EH (cell line): Measurements from ENCODE around the gene TDRD9.

Source experiments
- DNase-seq: peaks from one replicate; pipeline ENCODE4 v3.0.0-alpha.2; 2015; ENCODE audit warnings: low read depth

Gene TDRD9

GRCh38 chr14:103994535-103995184 is 66.4 kb downstream of the TDRD9 start:
- DNase-seq = no peak

DNA sequence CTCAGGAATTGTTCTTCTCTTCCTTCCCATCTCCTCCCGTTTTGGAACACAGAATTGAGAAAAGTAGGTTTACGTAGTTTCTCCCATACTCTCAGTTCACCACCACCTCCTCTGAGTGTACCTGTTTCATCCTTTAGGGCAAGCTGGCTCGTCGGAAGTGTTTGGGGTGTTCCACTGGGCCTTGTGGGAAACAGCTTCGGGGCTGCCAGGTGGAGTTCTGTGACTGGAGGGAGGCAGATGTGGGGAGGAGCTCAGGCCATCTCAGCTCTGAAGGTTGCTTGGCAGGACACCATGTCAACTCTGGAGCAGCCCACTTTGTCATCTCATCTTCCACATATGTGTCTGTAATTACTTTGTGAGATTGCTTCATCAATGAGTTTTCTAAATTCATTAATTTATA is 67.6 kb downstream of the TDRD9 start:
- no peak for DNase-seq

GRCh38 chr14:103997391-103997790 is 69.1 kb downstream of the TDRD9 start:
- DNase-seq = no peak

GRCh38 chr14:103998027-103998426 is 69.8 kb downstream of the TDRD9 start:
- DNase-seq = no peak

- no peak for DNase-seq
Measured at GRCh38 chr14:103999795-104000440, 71.7 kb downstream of the TDRD9 start.

GRCh38 chr14:104001003-104001402 is 72.7 kb downstream of the TDRD9 start:
- DNase-seq = no peak

- no peak for DNase-seq
Measured at GRCh38 chr14:104003616-104004015, 75.4 kb downstream of the TDRD9 start.

GRCh38 chr14:104004849-104005248 is 76.6 kb downstream of the TDRD9 start:
- no peak for DNase-seq

DNA sequence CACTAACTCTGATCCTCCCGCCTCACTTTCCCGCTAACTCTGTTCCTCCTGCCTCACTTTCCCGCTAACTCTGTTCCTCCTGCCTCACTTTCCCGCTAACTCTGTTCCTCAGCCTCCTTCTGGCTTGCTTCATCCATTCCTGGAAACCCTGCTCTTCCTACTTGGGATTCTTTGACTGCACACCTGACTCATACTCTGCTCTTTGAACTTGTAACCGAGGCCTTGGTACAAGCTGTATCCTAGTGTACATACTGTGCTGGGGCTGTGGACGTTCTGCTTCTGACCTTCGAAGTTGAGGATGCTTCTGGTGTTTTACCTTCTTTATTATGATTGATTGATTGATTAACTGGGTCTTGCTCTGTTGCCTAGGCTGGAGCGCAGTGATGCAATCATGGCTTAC is 77.2 kb downstream of the TDRD9 start:
- DNase-seq = no peak

GRCh38 chr14:104007121-104007520 is 78.9 kb downstream of the TDRD9 start:
- DNase-seq = no peak

DNA sequence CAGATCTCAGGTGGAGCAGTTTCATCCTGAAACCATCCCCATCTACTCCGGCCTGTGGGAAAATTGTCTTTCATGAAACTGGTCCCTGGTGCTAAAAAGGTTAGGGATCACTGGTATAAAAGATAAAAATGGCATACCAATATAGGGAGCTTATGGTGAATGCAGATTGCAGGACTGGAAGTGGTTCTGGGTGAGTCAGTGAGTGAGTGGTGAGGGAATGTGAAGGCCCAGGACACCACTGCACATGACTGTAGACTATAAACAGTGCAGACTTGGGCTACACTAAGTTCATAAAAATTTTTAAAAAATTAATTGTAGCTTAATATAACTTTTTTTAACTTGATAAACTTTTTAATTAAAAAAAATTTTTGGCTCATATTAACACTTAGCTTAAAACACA is 81.0 kb downstream of the TDRD9 start:
- no peak for DNase-seq

- no peak for DNase-seq
Measured at GRCh38 chr14:104011824-104012517, 83.7 kb downstream of the TDRD9 start.

- no peak for DNase-seq
Measured at GRCh38 chr14:104014764-104015163, 86.5 kb downstream of the TDRD9 start.

- DNase-seq = peak; percentile 4
Measured at GRCh38 chr14:104016873-104017650, 88.8 kb downstream of the TDRD9 start.

- DNase-seq = no peak
Measured at GRCh38 chr14:104019029-104019428, 90.8 kb downstream of the TDRD9 start.

DNA sequence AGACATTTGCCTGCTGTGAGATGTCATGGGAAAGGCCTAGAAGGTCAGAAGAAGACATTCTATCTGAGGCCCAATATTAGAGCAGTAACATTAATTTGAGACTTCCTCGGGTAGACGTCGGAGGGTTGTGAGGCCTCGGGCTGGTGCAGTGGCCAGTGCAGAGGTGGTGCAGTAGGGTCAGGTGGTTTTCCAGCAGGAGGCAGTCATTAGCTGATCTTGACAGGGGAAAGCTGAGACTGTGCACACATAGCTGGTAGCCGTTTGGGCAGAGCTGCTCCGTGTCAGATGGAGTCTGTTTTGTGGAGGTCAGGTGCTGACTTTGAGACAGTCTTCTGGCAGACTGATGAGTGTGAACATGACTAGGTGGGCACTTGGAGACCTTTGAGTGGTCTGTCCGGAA is 91.5 kb downstream of the TDRD9 start:
- no peak for DNase-seq

DNA sequence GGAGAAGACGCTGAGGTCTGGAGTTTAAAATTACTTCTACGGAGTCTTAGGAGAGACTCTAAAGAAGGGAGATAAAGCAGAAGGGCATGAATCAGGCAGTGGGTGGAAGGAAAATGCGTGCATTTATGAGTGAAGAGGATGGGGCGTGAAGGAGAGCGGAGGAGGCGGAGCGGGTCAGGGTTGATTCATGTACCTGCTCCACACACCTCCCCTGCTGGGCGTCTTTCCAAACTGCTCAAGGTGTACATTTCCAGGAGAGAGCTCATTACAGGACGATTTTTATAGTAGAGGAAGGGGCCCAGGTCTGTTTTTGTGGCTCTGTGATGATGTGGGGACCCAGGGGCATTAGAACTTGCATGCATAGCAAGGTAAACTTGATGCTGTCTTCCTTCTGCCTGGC is 92.2 kb downstream of the TDRD9 start:
- DNase-seq = no peak

DNA sequence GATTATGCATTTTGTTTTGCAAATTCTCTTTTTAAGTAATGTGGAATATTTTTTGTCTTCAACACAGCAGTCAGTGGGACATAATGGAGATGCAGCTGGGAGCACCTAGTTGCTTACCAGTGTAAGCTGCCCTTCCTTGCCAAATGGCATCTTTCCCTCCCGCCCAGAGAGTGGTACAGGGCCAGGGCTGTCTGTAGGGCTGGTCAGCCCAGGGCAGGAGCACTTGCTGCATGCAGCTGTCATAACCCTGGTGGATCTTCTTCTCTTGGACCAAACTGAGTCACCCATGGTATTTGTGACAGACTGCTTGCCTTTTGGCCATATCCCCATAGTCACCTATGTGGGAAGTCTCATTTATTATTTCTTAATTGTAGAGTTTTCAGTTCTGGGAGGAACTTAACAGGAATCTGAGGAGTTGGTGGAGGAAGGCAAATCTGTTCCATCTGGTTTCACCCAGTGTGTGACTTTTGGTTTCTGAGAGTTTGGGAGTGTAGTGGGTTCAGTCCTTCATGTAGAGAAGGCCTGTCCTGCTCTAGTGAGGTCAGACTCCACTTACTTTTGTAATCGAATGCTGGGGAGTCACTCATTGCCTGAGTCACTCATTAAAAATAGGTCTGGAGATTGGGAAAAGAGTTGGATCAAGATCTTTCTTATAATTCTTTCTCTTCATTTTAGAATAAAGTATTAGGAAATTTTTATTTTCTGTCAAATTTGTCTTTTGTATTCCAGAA is 95.2 kb downstream of the TDRD9 start:
- DNase-seq = no peak

DNA sequence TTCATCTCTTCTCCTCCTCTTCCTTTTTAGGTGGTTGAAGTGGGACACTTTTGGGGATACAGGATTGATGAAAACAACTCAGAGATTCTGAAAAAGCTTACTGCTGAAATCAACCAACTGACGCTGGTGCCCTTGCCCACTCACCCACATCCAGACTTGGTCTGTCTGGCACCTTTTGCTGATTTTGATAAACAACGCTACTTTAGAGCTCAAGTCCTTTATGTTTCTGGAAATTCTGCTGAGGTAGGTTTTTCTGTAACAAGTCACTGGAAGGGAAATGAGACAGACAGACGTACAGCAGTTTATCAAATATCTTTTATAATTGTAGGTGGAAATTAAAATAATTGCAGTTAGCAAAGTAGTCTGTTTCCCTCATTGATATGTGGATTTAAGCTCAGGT is 97.3 kb downstream of the TDRD9 start:
- no peak for DNase-seq

DNA sequence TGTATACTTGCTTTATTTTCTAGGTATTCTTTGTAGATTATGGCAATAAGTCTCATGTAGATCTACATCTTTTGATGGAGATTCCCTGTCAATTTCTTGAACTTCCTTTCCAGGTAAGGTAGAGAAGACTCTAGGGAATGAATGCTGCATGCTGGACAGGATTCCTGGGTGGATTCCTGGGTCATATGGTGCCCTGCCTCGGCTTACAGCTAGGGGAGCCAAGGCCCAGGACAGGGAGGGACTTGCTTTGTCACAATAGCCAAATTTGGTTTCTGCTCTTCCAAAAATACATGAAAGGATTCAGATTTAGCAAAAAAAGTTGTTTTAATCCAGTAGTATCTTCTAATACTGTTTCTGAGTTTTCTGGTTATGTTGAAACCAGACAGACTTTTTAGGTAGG is 97.8 kb downstream of the TDRD9 start:
- DNase-seq = no peak

GRCh38 chr14:104030958-104031357 is 102.7 kb downstream of the TDRD9 start:
- no peak for DNase-seq

DNA sequence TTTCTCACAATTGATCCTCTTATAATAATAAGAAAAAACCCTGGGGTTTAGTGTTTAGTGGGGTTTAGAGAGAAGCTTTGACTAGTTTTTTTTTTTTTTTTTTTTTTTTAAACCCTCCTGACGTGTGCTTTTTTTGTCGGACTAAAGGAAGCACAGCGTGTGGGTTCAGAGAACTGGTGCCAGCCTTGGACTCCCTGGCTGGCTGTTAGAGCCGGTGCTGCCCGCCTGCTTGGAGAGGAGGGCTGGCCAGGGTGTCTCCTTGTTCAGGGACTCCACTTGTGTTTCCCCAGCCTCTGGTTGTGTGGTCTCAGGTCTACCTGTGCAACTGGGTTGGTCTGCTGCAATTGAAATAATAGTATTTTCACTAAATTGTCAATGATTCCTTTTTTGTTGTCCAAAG is 103.1 kb downstream of the TDRD9 start:
- no peak for DNase-seq
